Astrocyte (in vitro differentiated cells and primary cell): ENCODE results near the gene CTCF.

Source experiments
- EZH2 ChIP-seq: IDR thresholded peaks from 2 replicates; pipeline ENCODE4 v1.6.1; 2012; ENCODE audit warnings: mild to moderate bottlenecking, low read length, inconsistent platforms; ENCODE audit not compliant: insufficient read depth
- TF ChIP-seq, protein P1 (sequence below): IDR thresholded peaks from 2 replicates; pipeline ENCODE4 v1.5.1; 2011; ENCODE audit warnings: low read depth, mild to moderate bottlenecking, inconsistent platforms, low read length, moderate library complexity; ENCODE audit not compliant: insufficient read depth

DNA sequence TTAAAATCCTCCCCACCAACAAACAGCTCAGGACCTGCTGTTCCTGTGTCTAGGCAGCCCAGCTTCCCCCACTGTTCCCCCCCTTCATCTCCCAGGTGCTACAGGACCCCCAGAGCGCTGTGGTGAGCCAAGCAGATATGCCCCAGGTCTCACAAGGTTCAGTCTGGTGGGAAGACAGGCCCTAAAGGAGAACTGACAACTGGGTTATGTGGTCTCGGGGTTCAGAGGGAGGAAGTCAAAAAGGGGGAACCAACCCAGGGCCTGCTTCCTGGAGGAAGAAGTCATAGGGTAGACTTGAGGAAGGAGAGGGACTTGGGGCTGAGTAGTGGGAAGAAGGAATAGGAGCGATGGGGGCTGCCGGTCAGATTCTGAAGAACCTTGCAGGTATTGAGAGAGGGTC lies 31.1 kb upstream of the CTCF start:
- TF ChIP-seq EZH2: no peak
- TF ChIP-seq, protein P1, sequence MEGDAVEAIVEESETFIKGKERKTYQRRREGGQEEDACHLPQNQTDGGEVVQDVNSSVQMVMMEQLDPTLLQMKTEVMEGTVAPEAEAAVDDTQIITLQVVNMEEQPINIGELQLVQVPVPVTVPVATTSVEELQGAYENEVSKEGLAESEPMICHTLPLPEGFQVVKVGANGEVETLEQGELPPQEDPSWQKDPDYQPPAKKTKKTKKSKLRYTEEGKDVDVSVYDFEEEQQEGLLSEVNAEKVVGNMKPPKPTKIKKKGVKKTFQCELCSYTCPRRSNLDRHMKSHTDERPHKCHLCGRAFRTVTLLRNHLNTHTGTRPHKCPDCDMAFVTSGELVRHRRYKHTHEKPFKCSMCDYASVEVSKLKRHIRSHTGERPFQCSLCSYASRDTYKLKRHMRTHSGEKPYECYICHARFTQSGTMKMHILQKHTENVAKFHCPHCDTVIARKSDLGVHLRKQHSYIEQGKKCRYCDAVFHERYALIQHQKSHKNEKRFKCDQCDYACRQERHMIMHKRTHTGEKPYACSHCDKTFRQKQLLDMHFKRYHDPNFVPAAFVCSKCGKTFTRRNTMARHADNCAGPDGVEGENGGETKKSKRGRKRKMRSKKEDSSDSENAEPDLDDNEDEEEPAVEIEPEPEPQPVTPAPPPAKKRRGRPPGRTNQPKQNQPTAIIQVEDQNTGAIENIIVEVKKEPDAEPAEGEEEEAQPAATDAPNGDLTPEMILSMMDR: no peak
